Astrocyte (in vitro differentiated cells and primary cell): ENCODE results near the gene SRSF2. TPM values are rescaled to one million over a fixed set of nuclear protein-coding genes. Genes with fewer than 3 reads are reported as not detected.

Experiments
- DNase-seq: peaks from one replicate; pipeline ENCODE4 v3.0.0-alpha.2; 2010; ENCODE audit warnings: low read depth
- FAIRE-seq: peaks from 2 replicates; lab custom pipeline; 2011; peaks lifted over from hg19 to GRCh38; lab: Jason Lieb, UNC
- H2AFZ ChIP-seq: 2 replicates; pipeline ENCODE4 v1.6.0; 2012; ENCODE audit warnings: low read depth, low read length, inconsistent platforms
- H3K27ac ChIP-seq: 2 replicates; pipeline ENCODE4 v1.5.1; 2011; ENCODE audit warnings: low read depth, low read length, inconsistent platforms
- H3K27me3 ChIP-seq: 2 replicates; pipeline ENCODE4 v1.6.0; 2011; ENCODE audit warnings: low read length, inconsistent platforms; ENCODE audit not compliant: insufficient read depth
- H3K36me3 ChIP-seq: 2 replicates; pipeline ENCODE4 v1.5.1; 2011; ENCODE audit warnings: low read length, inconsistent platforms; ENCODE audit not compliant: insufficient read depth
- H3K4me1 ChIP-seq: 2 replicates; pipeline ENCODE4 v1.5.1; 2011; ENCODE audit warnings: low read length, inconsistent platforms; ENCODE audit not compliant: insufficient read depth
- H3K4me2 ChIP-seq: 2 replicates; pipeline ENCODE4 v1.6.0; 2012; ENCODE audit warnings: low read length, inconsistent platforms
- H3K4me3 ChIP-seq: 2 replicates; pipeline ENCODE4 v1.5.1; 2011; ENCODE audit warnings: low read depth, mild to moderate bottlenecking, low read length, inconsistent platforms; ENCODE audit not compliant: insufficient read depth
- H3K79me2 ChIP-seq: 2 replicates; pipeline ENCODE4 v1.6.0; 2012; ENCODE audit warnings: mild to moderate bottlenecking, low read length, inconsistent platforms; ENCODE audit not compliant: insufficient read depth
- H3K9ac ChIP-seq: 2 replicates; pipeline ENCODE4 v1.6.0; 2012; ENCODE audit warnings: mild to moderate bottlenecking, low read length, inconsistent platforms
- H3K9me3 ChIP-seq: 2 replicates; pipeline ENCODE4 v1.5.1; 2012; ENCODE audit warnings: low read depth, mild to moderate bottlenecking, low read length, inconsistent platforms; ENCODE audit not compliant: insufficient read depth
- H4K20me1 ChIP-seq: 2 replicates; pipeline ENCODE4 v1.6.0; 2012; ENCODE audit warnings: low read length, inconsistent platforms; ENCODE audit not compliant: insufficient read depth
- H3K27ac Mint-ChIP-seq: one replicate; pipeline ENCODE4 v1.8.0; 2021; ENCODE audit warnings: mild to moderate bottlenecking, mixed read lengths; ENCODE audit not compliant: unreplicated experiment
- H3K27me3 Mint-ChIP-seq: one replicate; pipeline ENCODE4 v1.8.0; 2021; ENCODE audit warnings: low read depth, mixed read lengths; ENCODE audit not compliant: unreplicated experiment
- H3K36me3 Mint-ChIP-seq: one replicate; pipeline ENCODE4 v1.8.0; 2021; ENCODE audit warnings: low read depth, mixed read lengths; ENCODE audit not compliant: unreplicated experiment
- H3K4me1 Mint-ChIP-seq: one replicate; pipeline ENCODE4 v1.8.0; 2021; ENCODE audit warnings: low read depth, mixed read lengths; ENCODE audit not compliant: unreplicated experiment
- H3K4me3 Mint-ChIP-seq: one replicate; pipeline ENCODE4 v1.8.0; 2021; ENCODE audit warnings: mild to moderate bottlenecking, moderate library complexity, mixed read lengths; ENCODE audit not compliant: unreplicated experiment
- H3K9me3 Mint-ChIP-seq: one replicate; pipeline ENCODE4 v1.8.0; 2021; ENCODE audit warnings: mild to moderate bottlenecking, mixed read lengths; ENCODE audit not compliant: unreplicated experiment
- EZH2 ChIP-seq: IDR thresholded peaks from 2 replicates; pipeline ENCODE4 v1.6.1; 2012; ENCODE audit warnings: mild to moderate bottlenecking, low read length, inconsistent platforms; ENCODE audit not compliant: insufficient read depth
- total RNA-seq: library from RNA; stranded (reverse); gene quantifications from 2 replicates; pipeline ENCODE4 v1.2.1, GENCODE V29; 2021
- TF ChIP-seq, protein P1 (sequence below): IDR thresholded peaks from 2 replicates; pipeline ENCODE4 v1.5.1; 2011; ENCODE audit warnings: low read depth, mild to moderate bottlenecking, inconsistent platforms, low read length, moderate library complexity; ENCODE audit not compliant: insufficient read depth

SRSF2 gene
- total RNA-seq, 1 donor from 2014 or later = 176 TPM

DNA sequence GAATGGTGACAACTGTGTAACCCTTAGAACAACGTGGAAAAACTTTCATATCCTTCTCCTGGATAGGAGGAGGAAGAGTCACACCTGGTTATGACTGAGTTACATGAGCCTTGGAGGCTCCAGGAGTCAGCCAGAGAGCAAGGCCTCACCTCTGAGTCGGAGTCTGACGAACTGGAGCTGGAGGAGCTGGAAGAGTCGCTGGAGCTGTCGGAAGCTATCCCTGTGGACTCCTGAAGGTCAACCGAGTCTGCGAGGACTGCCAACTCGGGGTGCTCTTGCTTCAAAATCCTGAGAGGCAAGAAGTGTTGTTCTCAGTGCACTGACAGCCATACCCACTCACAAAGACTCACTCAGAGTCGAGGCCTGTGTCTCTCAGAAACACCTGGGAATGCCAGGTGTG, 16.9 kb downstream of the SRSF2 start:
- Histone ChIP-seq H3K9me3 (no peaks in the 10 kb centered on the region), H3K79me2 (peaks cover 59% of the 10 kb centered on the region), H3K4me2 (no peak overlapping the region), H4K20me1 (peaks cover 70% of the 10 kb centered on the region), H3K36me3 (peaks cover 60% of the 10 kb centered on the region), H3K4me1 (peaks cover 29% of the 10 kb centered on the region), H2AFZ (no peak overlapping the region), H3K4me3 (no peak overlapping the region), H3K9ac (no peak overlapping the region), H3K27ac (no peak overlapping the region), H3K27me3 (no peaks in the 10 kb centered on the region)
- TF ChIP-seq, protein P1, sequence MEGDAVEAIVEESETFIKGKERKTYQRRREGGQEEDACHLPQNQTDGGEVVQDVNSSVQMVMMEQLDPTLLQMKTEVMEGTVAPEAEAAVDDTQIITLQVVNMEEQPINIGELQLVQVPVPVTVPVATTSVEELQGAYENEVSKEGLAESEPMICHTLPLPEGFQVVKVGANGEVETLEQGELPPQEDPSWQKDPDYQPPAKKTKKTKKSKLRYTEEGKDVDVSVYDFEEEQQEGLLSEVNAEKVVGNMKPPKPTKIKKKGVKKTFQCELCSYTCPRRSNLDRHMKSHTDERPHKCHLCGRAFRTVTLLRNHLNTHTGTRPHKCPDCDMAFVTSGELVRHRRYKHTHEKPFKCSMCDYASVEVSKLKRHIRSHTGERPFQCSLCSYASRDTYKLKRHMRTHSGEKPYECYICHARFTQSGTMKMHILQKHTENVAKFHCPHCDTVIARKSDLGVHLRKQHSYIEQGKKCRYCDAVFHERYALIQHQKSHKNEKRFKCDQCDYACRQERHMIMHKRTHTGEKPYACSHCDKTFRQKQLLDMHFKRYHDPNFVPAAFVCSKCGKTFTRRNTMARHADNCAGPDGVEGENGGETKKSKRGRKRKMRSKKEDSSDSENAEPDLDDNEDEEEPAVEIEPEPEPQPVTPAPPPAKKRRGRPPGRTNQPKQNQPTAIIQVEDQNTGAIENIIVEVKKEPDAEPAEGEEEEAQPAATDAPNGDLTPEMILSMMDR = no peak
- TF ChIP-seq EZH2 = no peak
- Mint-ChIP-seq H3K27me3 (no peaks in the 10 kb centered on the region), H3K36me3 (peaks cover 22% of the 10 kb centered on the region), H3K4me1 (peaks cover 20% of the 10 kb centered on the region), H3K9me3 (no peaks in the 10 kb centered on the region), H3K4me3 (no peak overlapping the region), H3K27ac (no peak overlapping the region)
- no peak for FAIRE-seq
- DNase-seq = no peak

DNA sequence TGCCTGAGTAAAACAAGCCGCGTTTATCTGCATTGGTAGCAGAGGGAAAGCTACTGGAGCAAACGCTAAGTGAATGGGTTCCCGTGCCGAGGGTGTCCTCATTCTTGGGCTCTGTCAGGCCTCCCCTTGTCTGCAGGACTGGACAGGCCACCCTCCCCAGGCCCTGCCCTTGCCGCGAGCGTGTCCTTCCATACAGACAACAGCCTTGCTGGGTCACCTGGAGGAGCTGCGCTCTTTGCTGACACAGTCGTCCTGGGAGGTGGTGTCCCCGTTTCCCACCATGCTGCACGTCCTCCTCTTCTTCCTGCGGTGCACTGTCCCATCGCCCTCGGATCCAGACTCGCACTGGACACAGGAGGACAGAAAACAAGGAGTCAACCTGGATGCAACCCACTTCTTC, 18.6 kb downstream of the SRSF2 start:
- Histone ChIP-seq H3K9ac (no peak overlapping the region), H3K4me2 (no peak overlapping the region), H4K20me1 (peaks cover 71% of the 10 kb centered on the region), H2AFZ (no peak overlapping the region), H3K4me3 (no peak overlapping the region), H3K27ac (no peak overlapping the region), H3K79me2 (peaks cover 56% of the 10 kb centered on the region), H3K9me3 (no peaks in the 10 kb centered on the region), H3K27me3 (no peaks in the 10 kb centered on the region), H3K4me1 (peaks cover 28% of the 10 kb centered on the region), H3K36me3 (peaks cover 58% of the 10 kb centered on the region)
- peaks cover 23% of the 10 kb centered on the region for H3K4me1 Mint-ChIP-seq
- H3K4me3 Mint-ChIP-seq = no peak overlapping the region
- H3K27me3 Mint-ChIP-seq = no peaks in the 10 kb centered on the region
- no peaks in the 10 kb centered on the region for H3K9me3 Mint-ChIP-seq
- TF ChIP-seq EZH2 = no peak
- TF ChIP-seq, protein P1 = no peak
- FAIRE-seq (no peak), DNase-seq (no peak)
- H3K36me3 Mint-ChIP-seq = peaks cover 20% of the 10 kb centered on the region
- peak overlapping the region; percentile 34 for H3K27ac Mint-ChIP-seq

DNA sequence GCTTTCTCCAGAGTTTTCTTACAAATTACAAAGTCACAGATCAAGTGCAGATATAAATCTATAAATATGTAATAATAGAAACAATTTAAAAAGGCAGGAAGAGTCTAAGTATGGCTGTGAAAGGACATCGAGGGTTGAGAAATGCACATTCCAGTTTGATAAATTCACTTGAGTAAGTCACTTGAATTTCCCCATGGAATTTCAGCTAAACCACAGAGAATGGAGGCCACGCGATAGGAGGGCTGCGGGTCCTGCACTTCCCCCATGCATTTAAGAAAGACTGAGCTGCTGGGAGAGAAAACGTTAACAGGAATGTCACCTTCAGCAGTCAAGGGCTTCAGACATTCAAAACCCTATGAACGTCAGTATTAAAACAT, 20.3 kb downstream of the SRSF2 start:
- TF ChIP-seq, protein P1 = no peak
- no peak for TF ChIP-seq EZH2
- Mint-ChIP-seq H3K9me3 (no peaks in the 10 kb centered on the region), H3K4me1 (peaks cover 23% of the 10 kb centered on the region), H3K27ac (peak overlapping the region; percentile 97), H3K36me3 (peaks cover 19% of the 10 kb centered on the region), H3K4me3 (peak overlapping the region; percentile 69), H3K27me3 (no peaks in the 10 kb centered on the region)
- no peak overlapping the region for H2AFZ ChIP-seq
- DNase-seq = peak; percentile 95
- no peaks in the 10 kb centered on the region for H3K9me3 ChIP-seq
- peaks cover 52% of the 10 kb centered on the region for H3K36me3 ChIP-seq
- peak overlapping the region; percentile 78 for H3K4me2 ChIP-seq
- peak overlapping the region; percentile 86 for H3K9ac ChIP-seq
- H3K4me3 ChIP-seq = peak overlapping the region; percentile 40
- FAIRE-seq = no peak
- no peaks in the 10 kb centered on the region for H3K27me3 ChIP-seq
- peak overlapping the region; percentile 99 for H3K27ac ChIP-seq
- peaks cover 53% of the 10 kb centered on the region for H3K79me2 ChIP-seq
- H3K4me1 ChIP-seq = peaks cover 29% of the 10 kb centered on the region
- H4K20me1 ChIP-seq = peaks cover 70% of the 10 kb centered on the region
